Endometrium (tissue), 2 donors: ENCODE data around the gene ATG13.
A peak's percentile ranks its signal among the peaks of the same experiment; 100 is the strongest.
"Not testable (repeated sequence)": the region's sequence is repeated elsewhere in the genome, so short reads cannot be mapped to it uniquely, and the experiment has no call there.

ENCODE experiments used
- FAIRE-seq: peaks from 2 replicates; lab custom pipeline; 2012; peaks lifted over from hg19 to GRCh38; lab: Jason Lieb, UNC
- donor health status: control.
- donor health status: control.

ATG13 gene

GRCh38 chr11:46697723-46698122 lies 80.4 kb downstream of the ATG13 start:
- FAIRE-seq, result no peak

- no peak for FAIRE-seq
Measured at GRCh38 chr11:46698597-46698996, 81.2 kb downstream of the ATG13 start.

GRCh38 chr11:46700241-46701077 lies 83.1 kb downstream of the ATG13 start, which contains the start of the genes ARHGAP1 and ZNF408:
ARHGAP1 (minus strand) TSS chr11:46700619; CDS start chr11:46696107, 4,512 bp downstream.
ZNF408 (plus strand) TSS chr11:46701031; CDS start chr11:46701048, 17 bp downstream.
- peak; percentile 98 for FAIRE-seq

GRCh38 chr11:46701078-46701654 lies 83.8 kb downstream of the ATG13 start:
- FAIRE-seq, result no peak

- no peak for FAIRE-seq
Measured at GRCh38 chr11:46705070-46705688, 87.8 kb downstream of the ATG13 start.

GRCh38 chr11:46706886-46707285 lies 89.5 kb downstream of the ATG13 start:
- no peak for FAIRE-seq

- not testable (repeated sequence) for FAIRE-seq
Measured at GRCh38 chr11:46709351-46709750, 92.0 kb downstream of the ATG13 start.

GRCh38 chr11:46710821-46711269 lies 93.5 kb downstream of the ATG13 start:
- FAIRE-seq, result no peak

- FAIRE-seq, result no peak
Measured at GRCh38 chr11:46711303-46711702, 94.0 kb downstream of the ATG13 start.

GRCh38 chr11:46712874-46713576 lies 95.7 kb downstream of the ATG13 start:
- no peak for FAIRE-seq

GRCh38 chr11:46717825-46718154 lies 100.4 kb downstream of the ATG13 start:
- not testable (repeated sequence) for FAIRE-seq

- no peak for FAIRE-seq
Measured at GRCh38 chr11:46718155-46719019, 101.0 kb downstream of the ATG13 start.

- no peak for FAIRE-seq
Measured at GRCh38 chr11:46719048-46719542, 101.7 kb downstream of the ATG13 start, which contains the start of gene F2. F2 (plus strand) TSS chr11:46719213; CDS start chr11:46719236, 23 bp downstream.

GRCh38 chr11:46719543-46720218 lies 102.3 kb downstream of the ATG13 start:
- FAIRE-seq, result no peak

- FAIRE-seq, result no peak
Measured at GRCh38 chr11:46721286-46721685, 103.9 kb downstream of the ATG13 start.

- FAIRE-seq, result no peak
Measured at GRCh38 chr11:46722566-46723358, 105.4 kb downstream of the ATG13 start.

GRCh38 chr11:46723359-46723680 lies 106.0 kb downstream of the ATG13 start:
- no peak for FAIRE-seq

GRCh38 chr11:46724088-46724487 lies 106.7 kb downstream of the ATG13 start:
- FAIRE-seq, result no peak
